K562 (cell line): ENCODE results near the gene PKD2. TPM values are rescaled to one million over a fixed set of nuclear protein-coding genes. Genes with fewer than 3 reads are reported as not detected.

Source experiments
- FOXM1 ChIP-seq, 2 experiments: fragments of 450-650 bp in 1 of 2; sonication (generic) in 1 of 2; formaldehyde crosslinking in 1 of 2; IDR thresholded peaks; 2 replicates each; pipeline versions ENCODE4 v1.6.1 to v1.9.0; 2017 to 2022; ENCODE audit warnings: low read depth in 2 of 2, mild to moderate bottlenecking in 2 of 2, missing genetic modification reagents in 1 of 2, moderate library complexity in 1 of 2
- PRMT5 ChIP-seq: sonication (generic); formaldehyde crosslinking; IDR thresholded peaks from 2 replicates; pipeline ENCODE4 v1.5.0; 2020; ENCODE audit warnings: missing genetic modification reagents
- ZBTB43 ChIP-seq: sonication (generic); formaldehyde crosslinking; IDR thresholded peaks from 2 replicates; pipeline ENCODE4 v1.8.0; 2023; ENCODE audit warnings: mild to moderate bottlenecking, missing genetic modification reagents
- ZNF311 ChIP-seq: fragments of 250-450 bp; sonication (Bioruptor Pico); IDR thresholded peaks from 2 replicates; pipeline ENCODE4 v1.4.0; 2020; ENCODE audit warnings: mild to moderate bottlenecking, moderate library complexity
- ZNF449 ChIP-seq: fragments of 250-450 bp; sonication (Bioruptor Pico); IDR thresholded peaks from 2 replicates; pipeline ENCODE4 v1.8.0; 2022; ENCODE audit warnings: moderate library complexity, mild to moderate bottlenecking, inconsistent platforms
- ZNF518B ChIP-seq: fragments of 250-450 bp; sonication (Bioruptor Pico); IDR thresholded peaks from 2 replicates; pipeline ENCODE4 v1.5.0; 2021; ENCODE audit warnings: mild to moderate bottlenecking, moderate library complexity
- polyA plus RNA-seq, 8 experiments: library from polyadenylated mRNA; depleted of rRNA in 4 of 8; stranded (reverse) in 5 of 8; unstranded in 3 of 8; fragments of >200 nt; fragmentation: Nextera tagmentation in 2 of 8; fragmentation: Illumina TruSeq in 1 of 8; extraction: Ambion mirVana in 2 of 8; extraction: Trizol in 1 of 8; gene quantifications; 2 replicates each; pipeline versions ENCODE4 v1.2.1 to v1.2.3, GENCODE V29; 2011 to 2014; ENCODE audit warnings: inconsistent platforms in 1 of 8, missing spikeins in 1 of 8
- total RNA-seq, 7 experiments: library from RNA; depleted of rRNA in 6 of 7; stranded (reverse); fragments of >200 nt in 6 of 7; fragmentation: Illumina TruSeq in 2 of 7; extraction: Trizol in 2 of 7; gene quantifications; 2 replicates each; pipeline versions ENCODE4 v1.2.1 to v1.2.3, GENCODE V29; 2011 to 2021; ENCODE audit warnings: low replicate concordance in 1 of 7

Gene PKD2
- total and polyA plus RNA-seq, 9 of the 15 experiments (the other 6 are each of a cell fraction or from before 2014, with no cell fraction given), result 0.11 to 1.2 (median 0.47) TPM

- TF ChIP-seq ZNF449 (CRISPR knock-in tag) (no peak; the same call in 1 of the 2 replicates), PRMT5 (CRISPR knock-in tag) (no peak), FOXM1 (IDR thresholded peaks at IDR 0.05; ENCODE audit: low read depth) (no peak), FOXM1 (CRISPR knock-in tag; IDR thresholded peaks at IDR 0.05; ENCODE audit: low read depth) (no peak), ZNF518B (no peak), ZNF311 (CRISPR knock-in tag) (no peak), ZBTB43 (CRISPR knock-in tag) (no peak)
Observed at GRCh38 chr4:87962398-87963146, 44.9 kb upstream of the PKD2 start (continued).
